HFF-Myc (cell line): ENCODE data around the gene TAF1L.
A peak's percentile ranks its signal among the peaks of the same experiment; 100 is the strongest.

Source experiments
- DNase-seq: peaks from one replicate; pipeline ENCODE4 v3.0.0-alpha.2; 2011; ENCODE audit warnings: low read depth; ENCODE audit errors: extremely low read depth
- H3K4me3 ChIP-seq: replicated peaks from 2 replicates; pipeline ENCODE4 v1.5.1; 2011; ENCODE audit warnings: low read depth, mild to moderate bottlenecking, control low read depth, low read length
- TF ChIP-seq, protein P1 (sequence below): IDR thresholded peaks from 2 replicates; pipeline ENCODE4 v1.5.1; 2012; ENCODE audit warnings: mild to moderate bottlenecking, low read depth, low read length, control low read depth; ENCODE audit errors: missing control alignments

TAF1L gene

DNA sequence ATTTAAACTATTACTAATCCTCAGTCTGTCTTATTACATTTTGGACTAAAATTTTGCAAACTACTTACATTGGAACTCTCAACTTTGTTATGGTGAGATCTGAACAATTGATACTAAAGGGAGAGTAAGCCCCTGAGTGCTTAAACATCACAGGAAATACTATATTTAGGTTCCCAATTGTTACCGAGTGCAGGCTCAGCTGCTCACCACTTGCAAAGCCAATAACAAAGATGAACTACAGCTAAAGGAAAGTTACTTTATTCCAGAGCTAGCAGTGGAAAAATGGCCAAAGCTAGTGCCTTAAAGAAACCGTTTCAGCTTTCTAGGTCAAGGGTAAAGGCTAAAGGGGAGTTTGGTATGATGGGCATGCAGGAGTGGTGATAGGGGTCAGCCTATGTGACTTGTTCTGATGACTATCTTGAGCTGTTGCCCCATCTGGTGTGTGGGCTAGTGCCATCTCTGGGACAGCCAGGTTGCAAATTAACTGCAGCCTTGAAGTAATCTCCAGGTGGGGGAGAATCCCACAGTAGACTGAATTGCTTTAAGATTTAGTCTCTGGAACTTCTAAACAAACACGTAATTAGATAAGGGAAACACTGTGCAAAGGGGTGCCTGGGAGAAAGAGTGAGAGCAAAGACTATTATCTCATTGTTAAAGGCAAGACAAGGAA lies 54.7 kb downstream of the TAF1L start:
- TF ChIP-seq, protein P1, sequence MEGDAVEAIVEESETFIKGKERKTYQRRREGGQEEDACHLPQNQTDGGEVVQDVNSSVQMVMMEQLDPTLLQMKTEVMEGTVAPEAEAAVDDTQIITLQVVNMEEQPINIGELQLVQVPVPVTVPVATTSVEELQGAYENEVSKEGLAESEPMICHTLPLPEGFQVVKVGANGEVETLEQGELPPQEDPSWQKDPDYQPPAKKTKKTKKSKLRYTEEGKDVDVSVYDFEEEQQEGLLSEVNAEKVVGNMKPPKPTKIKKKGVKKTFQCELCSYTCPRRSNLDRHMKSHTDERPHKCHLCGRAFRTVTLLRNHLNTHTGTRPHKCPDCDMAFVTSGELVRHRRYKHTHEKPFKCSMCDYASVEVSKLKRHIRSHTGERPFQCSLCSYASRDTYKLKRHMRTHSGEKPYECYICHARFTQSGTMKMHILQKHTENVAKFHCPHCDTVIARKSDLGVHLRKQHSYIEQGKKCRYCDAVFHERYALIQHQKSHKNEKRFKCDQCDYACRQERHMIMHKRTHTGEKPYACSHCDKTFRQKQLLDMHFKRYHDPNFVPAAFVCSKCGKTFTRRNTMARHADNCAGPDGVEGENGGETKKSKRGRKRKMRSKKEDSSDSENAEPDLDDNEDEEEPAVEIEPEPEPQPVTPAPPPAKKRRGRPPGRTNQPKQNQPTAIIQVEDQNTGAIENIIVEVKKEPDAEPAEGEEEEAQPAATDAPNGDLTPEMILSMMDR = no peak
- H3K4me3 ChIP-seq = no peak overlapping the region
- DNase-seq = no peak

DNA sequence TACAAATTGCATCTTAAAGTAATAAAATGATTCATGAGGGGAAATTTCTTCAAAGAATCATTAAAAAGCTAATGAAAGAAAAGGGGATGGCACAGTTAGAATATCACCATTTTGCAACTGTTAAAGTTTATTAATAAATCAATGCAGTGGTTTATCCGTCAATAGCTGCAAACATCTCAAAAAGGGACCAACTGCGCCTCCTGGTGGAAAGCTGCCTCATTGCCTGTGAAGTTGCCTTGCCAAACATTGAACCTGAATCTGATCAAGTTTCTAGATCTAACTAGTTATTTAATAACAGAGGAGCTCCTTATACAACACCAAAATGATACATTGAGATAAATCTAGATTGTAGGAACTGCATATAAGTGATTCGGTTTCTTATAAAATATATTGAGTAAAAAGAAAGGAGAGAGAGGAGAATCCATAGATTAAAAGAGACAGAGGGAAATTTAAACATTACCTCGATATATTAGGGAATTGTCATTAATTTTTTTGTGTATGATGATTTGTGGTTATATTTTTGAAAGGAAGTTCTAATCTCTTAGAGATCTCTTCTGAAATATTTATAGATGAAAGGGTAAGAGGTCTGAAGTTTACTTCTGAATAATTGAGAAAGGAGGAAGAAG lies 55.6 kb downstream of the TAF1L start:
- peak; percentile 24 for DNase-seq
- TF ChIP-seq, protein P1 = peak; percentile 97
- H3K4me3 ChIP-seq = no peak overlapping the region
